Motor neuron (in vitro differentiated cells): ENCODE results near the gene SNX20. TPM values are rescaled to one million over a fixed set of nuclear protein-coding genes. Genes with fewer than 3 reads are reported as not detected.

Source experiments
- ATAC-seq, 8 experiments: fragments of 200-7000 bp; cut with Tn5 transposase; replicated peaks in 6 of 8; 2 replicates each; pipeline ENCODE4 v1.8.0; 2021; ENCODE audit warnings: mild to moderate bottlenecking in 8 of 8, moderate library complexity in 8 of 8
- H3K27ac ChIP-seq, 2 donors: fragments of 250-450 bp; sonication (Bioruptor Pico); 2 replicates each; pipeline ENCODE4 v1.9.0; 2021; ENCODE audit warnings: antibody characterized with exemption in 2 of 2, mild to moderate bottlenecking in 2 of 2, moderate library complexity in 1 of 2
- H3K4me1 ChIP-seq, 2 donors: fragments of 250-450 bp; sonication (Bioruptor Pico); replicated peaks in 1 of 2; 2 replicates each; pipeline ENCODE4 v1.6.1; 2021; ENCODE audit warnings: antibody characterized with exemption in 2 of 2, mild to moderate bottlenecking in 2 of 2, moderate library complexity in 1 of 2
- H3K4me3 ChIP-seq, 5 donors: fragments of 250-450 bp; sonication (Bioruptor Pico); 2 replicates each; pipeline ENCODE4 v1.9.0; 2021; ENCODE audit warnings: antibody characterized with exemption in 5 of 5, mild to moderate bottlenecking in 5 of 5, moderate library complexity in 4 of 5
- WGBS, 10 experiments: fragments of 450-650 bp; shearing (Covaris generic); methylation state at CpG; one replicate each; pipeline ENCODE4 v1.0.0; 2022; 5-methylcytosine and 5-hydroxymethylcytosine counted together
- in situ Hi-C, 9 experiments: fragments of 400-800 bp; cut with MboI; loops; one replicate each; pipeline ENCODE4 v1.15.0; 2021; ENCODE audit warnings: low sequenced_read_pairs in 9 of 9, low pct_unique_long_range_greater_than_20kb in 2 of 9; ENCODE audit not compliant: unreplicated experiment in 9 of 9
- total RNA-seq, 8 experiments: library from RNA; unstranded; fragments of 300-600 nt; gene quantifications; 2 replicates each; pipeline versions ENCODE4 v1.2.3 to v1.2.4, GENCODE V29; 2022

The SNX20 gene
- total RNA-seq, 8 experiments from 2014 or later: 0.13 to 0.36 (median 0.24) TPM; not detected in 3

DNA sequence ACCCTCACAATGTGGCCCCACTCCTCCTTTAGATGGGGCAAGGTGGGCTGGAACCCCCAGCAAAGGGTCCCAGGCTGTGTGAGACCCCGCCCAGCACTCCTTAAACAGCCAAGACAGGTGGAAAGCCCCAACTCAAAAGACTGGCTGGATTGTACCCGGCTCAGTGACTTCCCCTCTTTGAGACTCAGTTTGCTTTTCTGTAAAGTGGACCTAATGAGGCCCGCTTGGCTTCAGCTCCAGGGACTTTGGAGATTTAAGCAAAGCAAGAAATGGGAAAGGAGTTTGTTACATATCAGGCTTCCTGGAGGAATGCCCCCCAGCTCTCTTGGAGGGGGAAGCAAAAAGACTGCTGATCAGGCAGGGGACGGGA is 39.3 kb downstream of the SNX20 start:
- WGBS, 10 experiments: 60 to 100% (median 80%) methylated on average over 1 to 2 of the region's 4 CpGs; no CpG with 5 or more reads in 7 of the 10 experiments
- in situ Hi-C loops: no loop called here
- H3K4me1 ChIP-seq: peaks cover 10 to 12% of the 10 kb centered on the region in 2 donors
- no peak overlapping the region for H3K4me3 ChIP-seq
- no peak overlapping the region for H3K27ac ChIP-seq
- no peak for ATAC-seq

DNA sequence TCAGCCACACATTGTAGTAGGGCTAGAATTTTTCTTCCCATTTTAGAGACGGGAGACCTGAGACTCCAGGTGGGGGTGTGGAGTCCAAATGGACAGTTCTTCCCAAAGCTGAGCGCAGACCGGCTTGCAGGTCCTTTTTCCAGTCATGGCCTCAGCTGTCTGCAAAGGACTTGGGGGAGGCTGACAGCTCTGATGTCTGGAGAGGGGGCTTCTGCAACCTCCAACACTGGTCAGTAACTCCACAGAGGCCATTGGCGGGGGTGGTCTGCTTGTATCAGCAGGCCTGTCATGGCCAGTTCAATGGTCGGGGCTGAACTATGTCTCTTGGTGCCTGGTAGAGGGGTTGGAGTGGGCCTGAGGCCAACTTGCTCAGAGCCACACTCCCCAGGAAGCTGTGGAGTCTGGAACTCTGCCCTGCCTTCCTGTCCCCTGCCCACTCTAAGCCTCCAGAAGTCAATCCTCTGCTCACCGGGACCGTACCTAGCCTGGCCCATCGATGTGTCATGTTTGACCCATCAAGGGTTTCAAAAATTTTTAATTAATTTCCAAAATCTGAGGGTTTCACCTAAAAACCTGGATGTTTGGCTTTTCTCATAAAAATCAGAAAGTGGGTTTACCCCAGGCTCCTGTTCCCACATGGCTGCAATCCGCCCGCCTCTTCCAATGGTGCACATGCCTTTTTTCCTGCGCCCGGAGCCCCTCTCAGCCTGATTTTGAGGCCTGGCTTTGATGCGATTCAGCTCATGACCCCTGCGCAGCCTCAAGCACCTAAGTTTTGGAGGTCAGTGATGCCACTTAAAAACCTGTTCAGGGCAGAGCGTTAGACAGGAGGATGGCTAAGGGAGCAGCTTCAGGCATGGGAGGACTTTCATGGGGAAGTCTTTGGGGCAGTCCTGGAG is 39.9 kb downstream of the SNX20 start:
- H3K27ac ChIP-seq: no peak overlapping the region
- no peak overlapping the region for H3K4me3 ChIP-seq
- WGBS, 10 experiments: 80 to 100% (median 92%) methylated on average over 2 to 11 of the region's 15 CpGs; no CpG with 5 or more reads in 1 of the 10 experiments
- in situ Hi-C loops: no loop called here
- H3K4me1 ChIP-seq: peaks cover 5 to 6% of the 10 kb centered on the region in 2 donors
- ATAC-seq: no peak

DNA sequence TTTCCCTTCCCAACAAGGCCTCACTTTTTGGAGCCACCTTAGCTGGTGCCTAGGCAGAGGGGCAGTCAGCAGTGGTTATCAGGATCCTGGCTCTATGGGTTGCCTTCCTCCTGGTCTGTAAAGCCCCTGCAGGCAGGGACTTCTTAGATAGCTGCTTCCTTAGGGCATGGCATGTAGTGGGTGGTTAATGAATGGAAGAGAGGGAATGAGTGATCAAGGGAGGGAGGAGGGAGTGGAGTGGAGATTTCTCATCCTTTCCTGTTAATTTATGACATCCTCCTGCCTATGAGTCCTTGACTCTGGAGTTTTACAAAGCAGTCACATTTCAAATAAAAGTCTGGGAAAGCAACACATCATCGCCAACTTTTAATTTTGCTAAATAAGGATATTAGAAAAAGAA is 40.7 kb downstream of the SNX20 start:
- no peak overlapping the region for H3K4me3 ChIP-seq
- no peak overlapping the region for H3K27ac ChIP-seq
- 38 to 100% (median 73%) methylated on average over 1 of the region's 1 CpG; no CpG with 5 or more reads in 2 of the 10 experiments for WGBS, 10 experiments
- ATAC-seq: peak in 1 of 8 experiments; percentile 31
- H3K4me1 ChIP-seq: peaks cover 0 to 6% of the 10 kb centered on the region in 2 donors
- in situ Hi-C loops: no loop called here

DNA sequence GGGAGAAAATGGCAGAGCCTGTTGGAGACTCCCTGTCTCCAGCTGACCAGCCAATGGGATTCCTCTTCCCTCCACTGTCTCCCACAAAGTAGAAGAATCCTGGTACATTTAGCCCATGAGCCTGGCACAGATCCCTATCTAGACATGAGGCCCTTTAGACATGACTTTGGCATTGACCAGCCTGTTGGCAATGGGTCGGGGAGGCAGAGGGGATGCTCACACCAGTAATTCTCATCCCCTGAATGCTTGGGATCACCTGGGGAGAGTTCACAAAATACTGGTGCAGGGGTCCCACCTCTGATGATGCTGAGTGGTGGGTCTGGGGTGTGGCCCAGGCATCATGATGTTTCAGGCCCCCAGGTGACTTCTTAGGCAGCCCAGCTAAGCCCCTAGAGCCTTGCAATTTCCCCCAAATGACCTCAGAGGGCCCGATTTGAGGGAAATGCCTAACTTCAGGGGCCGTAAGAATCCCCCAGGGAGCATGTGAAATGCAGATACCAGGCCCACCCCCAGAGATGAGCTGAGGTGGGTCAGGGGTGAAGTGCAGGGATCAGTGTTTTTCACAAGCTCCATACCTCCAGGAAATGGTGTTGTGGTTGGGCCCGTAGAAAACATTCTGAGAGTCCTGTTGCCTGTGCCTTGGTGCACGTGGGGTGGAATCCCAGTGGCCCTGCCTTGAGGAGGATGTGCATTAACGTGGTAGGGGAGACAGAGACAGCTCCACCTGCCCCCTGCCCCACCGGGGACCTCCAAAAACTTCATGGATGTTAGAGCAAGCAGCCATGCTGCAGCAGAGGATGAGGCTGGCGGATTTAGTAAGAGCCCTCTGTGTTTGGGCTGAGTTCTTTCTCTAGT is 42.1 kb downstream of the SNX20 start:
- in situ Hi-C loops: no loop called here
- 40 to 100% (median 77%) methylated on average over 1 to 5 of the region's 8 CpGs; no CpG with 5 or more reads in 4 of the 10 experiments for WGBS, 10 experiments
- Histone ChIP-seq H3K4me1 (peaks cover 0 to 5% of the 10 kb centered on the region in 2 donors), H3K4me3 (no peak overlapping the region), H3K27ac (no peak overlapping the region)
- ATAC-seq: no peak

- in situ Hi-C loops: no loop called here
- Histone ChIP-seq H3K4me3 (no peak overlapping the region), H3K4me1 (peaks cover 0 to 5% of the 10 kb centered on the region in 2 donors), H3K27ac (no peak overlapping the region)
- no peak for ATAC-seq
- 0 to 100% (median 44%) methylated on average over 1 to 4 of the region's 13 CpGs; no CpG with 5 or more reads in 4 of the 10 experiments for WGBS, 10 experiments
These were observed 43.2 kb downstream of the SNX20 start for GRCh38 chr16:50637716-50638602.

GRCh38 chr16:50636753-50637374 is 44.2 kb downstream of the SNX20 start:
- Histone ChIP-seq H3K4me1 (peaks cover 0 to 5% of the 10 kb centered on the region in 2 donors), H3K27ac (no peak overlapping the region), H3K4me3 (no peak overlapping the region)
- in situ Hi-C loops: no loop called here
- 55 to 100% (median 83%) methylated on average over 1 to 6 of the region's 10 CpGs; no CpG with 5 or more reads in 2 of the 10 experiments for WGBS, 10 experiments
- peak in 3 of 8 experiments; percentile 26 to 65 (median 62) for ATAC-seq

GRCh38 chr16:50635505-50636392 is 45.4 kb downstream of the SNX20 start:
- Histone ChIP-seq H3K27ac (no peak overlapping the region), H3K4me3 (no peak overlapping the region), H3K4me1 (peaks cover 0 to 5% of the 10 kb centered on the region in 2 donors)
- 50 to 100% (median 77%) methylated on average over 1 to 11 of the region's 17 CpGs; no CpG with 5 or more reads in 3 of the 10 experiments for WGBS, 10 experiments
- in situ Hi-C loops: no loop called here
- peak in 2 of 8 experiments; percentile 33 to 43 for ATAC-seq

GRCh38 chr16:50634947-50635346 is 46.2 kb downstream of the SNX20 start:
- in situ Hi-C loops: no loop called here
- no peak for ATAC-seq
- Histone ChIP-seq H3K4me1 (peaks cover 0 to 5% of the 10 kb centered on the region in 2 donors), H3K4me3 (no peak overlapping the region), H3K27ac (no peak overlapping the region)
- WGBS, 10 experiments: 33 to 71% (median 40%) methylated on average over 1 of the region's 1 CpG; no CpG with 5 or more reads in 7 of the 10 experiments

- in situ Hi-C loops: no loop called here
- no peak overlapping the region for H3K4me3 ChIP-seq
- WGBS, 10 experiments: 60 to 100% (median 90%) methylated on average over 1 to 6 of the region's 7 CpGs
- peaks cover 0 to 5% of the 10 kb centered on the region in 2 donors for H3K4me1 ChIP-seq
- ATAC-seq: no peak
- H3K27ac ChIP-seq: no peak overlapping the region
These were observed 47.0 kb downstream of the SNX20 start for GRCh38 chr16:50634090-50634489.

DNA sequence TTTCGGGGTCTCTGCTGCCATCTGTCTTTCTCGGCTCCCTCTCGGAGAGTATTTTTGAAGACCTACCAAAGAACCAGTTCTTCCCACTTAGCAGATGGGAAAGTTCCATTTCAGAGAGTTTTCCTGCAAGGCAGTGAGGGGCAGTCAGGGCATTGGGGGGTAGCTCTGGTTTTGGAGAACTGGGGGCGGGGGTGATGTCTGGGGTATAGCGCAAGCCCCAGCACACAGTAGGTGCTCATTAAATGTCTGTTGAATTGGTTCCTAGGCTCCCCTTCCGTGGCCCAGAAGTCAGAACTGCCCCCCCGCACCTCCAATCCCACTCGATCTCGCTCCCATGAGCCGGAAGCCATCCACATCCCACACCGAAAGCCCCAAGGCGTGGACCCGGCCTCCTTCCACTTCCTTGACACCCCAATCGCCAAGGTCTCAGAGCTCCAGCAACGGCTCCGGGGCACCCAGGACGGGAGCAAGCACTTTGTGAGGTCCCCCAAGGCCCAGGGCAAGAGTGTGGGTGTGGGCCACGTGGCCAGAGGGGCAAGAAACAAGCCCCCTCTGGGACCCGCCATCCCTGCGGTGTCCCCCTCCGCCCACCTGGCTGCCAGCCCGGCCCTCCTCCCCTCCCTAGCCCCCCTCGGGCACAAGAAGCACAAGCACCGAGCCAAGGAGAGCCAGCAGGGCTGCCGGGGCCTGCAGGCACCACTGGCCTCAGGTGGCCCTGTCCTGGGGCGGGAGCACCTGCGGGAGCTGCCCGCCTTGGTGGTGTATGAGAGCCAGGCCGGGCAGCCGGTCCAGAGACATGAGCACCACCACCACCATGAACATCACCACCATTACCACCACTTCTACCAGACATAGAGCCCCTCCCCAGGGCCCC is 47.9 kb downstream of the SNX20 start:
- H3K4me3 ChIP-seq: no peak overlapping the region
- no peak for ATAC-seq
- in situ Hi-C loops: no loop called here
- no peak overlapping the region for H3K27ac ChIP-seq
- 60 to 100% (median 99%) methylated on average over 1 to 11 of the region's 30 CpGs; no CpG with 5 or more reads in 4 of the 10 experiments for WGBS, 10 experiments
- H3K4me1 ChIP-seq: peaks cover 0 to 5% of the 10 kb centered on the region in 2 donors
